ENCODE data around the gene PLEKHA7.
A peak's percentile ranks its signal among the peaks of the same experiment; 100 is the strongest.

The PLEKHA7 gene

DNA sequence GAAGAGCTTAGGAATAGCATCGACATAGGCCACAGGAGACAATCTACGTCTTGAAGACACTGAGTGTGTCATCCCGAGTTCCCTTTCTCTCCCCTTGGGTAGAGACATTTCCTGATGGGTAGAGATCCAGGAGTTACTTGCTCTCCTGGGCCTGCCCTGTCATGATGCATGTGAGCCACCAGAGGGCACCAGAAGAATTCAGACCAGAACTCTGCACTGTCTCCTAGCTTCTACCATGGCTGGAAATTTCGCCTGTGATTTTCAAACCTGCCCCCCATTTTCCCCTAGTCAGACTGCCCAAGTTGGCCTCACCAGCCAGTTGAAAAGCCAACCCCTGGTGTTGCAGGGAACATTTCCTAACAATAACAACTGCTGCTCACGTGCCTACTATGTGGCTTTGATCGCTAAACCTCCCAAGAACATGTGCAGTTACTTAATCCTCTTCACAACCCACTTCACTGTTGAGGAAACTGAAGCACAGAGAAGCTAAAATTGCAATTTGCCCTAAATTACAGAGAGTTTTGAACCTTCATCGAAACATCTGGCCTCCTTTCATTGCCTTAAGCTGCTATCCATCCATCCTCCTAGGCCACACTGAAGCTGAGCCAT is 228.6 kb downstream of the PLEKHA7 start:
- DNase-seq = peak; percentile 6

GRCh38 chr11:16784666-16785065 is 229.5 kb downstream of the PLEKHA7 start:
- DNase-seq = no peak

GRCh38 chr11:16784097-16784496 is 230.1 kb downstream of the PLEKHA7 start:
- no peak for DNase-seq

DNA sequence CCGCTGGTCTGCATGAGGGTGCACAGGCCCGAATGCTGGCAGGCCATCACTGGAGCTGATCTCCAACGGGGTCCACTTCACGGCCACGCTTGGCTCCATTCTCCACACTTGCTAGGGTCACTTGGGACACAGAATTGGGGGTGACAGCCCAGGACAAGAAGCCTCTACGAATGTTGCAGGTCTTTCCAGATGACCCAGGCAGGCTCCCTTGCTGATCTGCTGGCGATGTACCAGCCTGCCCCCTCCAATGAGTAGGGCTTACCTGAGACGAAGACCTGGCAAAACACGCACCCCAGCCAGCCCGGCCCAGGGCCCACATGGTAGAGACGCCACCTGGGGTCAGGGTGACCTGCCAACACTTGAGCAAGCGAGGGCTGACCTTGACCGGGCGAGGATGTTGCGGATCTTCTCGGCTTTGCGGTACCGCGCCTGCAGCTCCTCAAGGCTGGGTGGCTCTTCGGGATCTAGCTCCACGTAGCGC is 230.9 kb downstream of the PLEKHA7 start:
- DNase-seq = no peak

DNA sequence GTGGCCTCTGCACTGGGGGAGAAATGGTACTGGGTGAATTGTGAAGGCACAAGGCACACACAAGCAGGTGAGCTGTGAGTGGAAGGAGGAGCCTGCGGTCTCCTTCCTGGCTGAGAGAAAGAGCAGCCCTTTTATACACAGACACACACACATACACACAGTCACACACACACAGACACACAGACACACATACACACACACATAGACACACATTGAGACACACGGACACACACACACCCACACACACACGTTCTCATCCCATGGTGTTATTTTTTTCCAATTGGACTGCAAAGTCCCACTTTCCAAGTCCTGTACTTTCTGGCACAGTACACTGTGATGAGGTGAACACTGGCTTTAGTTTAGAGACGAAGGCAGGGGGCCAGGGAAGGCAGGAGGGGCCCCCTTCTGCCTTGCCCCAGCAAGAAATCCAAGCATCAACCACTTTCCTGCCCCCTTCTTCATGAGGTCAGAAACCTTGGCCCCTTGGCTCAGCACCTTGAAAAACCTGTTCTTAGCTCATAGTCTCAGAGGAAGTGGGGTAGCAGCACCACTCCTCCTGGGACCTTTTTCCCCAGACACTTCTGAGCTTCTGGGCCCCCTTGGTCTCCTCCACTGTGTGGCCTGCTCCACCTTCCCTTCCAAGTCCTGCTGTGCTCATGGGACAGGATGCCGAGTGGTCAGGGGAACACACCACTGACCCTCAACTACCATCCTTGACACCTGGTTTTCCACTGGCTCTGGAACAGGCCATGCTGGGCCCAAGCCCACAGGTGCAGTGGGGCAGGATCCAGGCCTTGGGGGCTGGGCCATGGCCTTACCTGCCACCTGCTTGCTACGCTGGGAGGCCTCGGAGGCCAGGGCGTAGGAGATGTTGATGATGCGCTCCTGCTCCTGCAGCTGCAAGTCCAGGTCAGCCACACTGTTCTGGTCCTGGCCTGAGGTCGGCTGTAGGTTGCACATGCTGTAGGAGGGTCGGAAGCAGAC is 232.0 kb downstream of the PLEKHA7 start:
- DNase-seq = no peak

DNA sequence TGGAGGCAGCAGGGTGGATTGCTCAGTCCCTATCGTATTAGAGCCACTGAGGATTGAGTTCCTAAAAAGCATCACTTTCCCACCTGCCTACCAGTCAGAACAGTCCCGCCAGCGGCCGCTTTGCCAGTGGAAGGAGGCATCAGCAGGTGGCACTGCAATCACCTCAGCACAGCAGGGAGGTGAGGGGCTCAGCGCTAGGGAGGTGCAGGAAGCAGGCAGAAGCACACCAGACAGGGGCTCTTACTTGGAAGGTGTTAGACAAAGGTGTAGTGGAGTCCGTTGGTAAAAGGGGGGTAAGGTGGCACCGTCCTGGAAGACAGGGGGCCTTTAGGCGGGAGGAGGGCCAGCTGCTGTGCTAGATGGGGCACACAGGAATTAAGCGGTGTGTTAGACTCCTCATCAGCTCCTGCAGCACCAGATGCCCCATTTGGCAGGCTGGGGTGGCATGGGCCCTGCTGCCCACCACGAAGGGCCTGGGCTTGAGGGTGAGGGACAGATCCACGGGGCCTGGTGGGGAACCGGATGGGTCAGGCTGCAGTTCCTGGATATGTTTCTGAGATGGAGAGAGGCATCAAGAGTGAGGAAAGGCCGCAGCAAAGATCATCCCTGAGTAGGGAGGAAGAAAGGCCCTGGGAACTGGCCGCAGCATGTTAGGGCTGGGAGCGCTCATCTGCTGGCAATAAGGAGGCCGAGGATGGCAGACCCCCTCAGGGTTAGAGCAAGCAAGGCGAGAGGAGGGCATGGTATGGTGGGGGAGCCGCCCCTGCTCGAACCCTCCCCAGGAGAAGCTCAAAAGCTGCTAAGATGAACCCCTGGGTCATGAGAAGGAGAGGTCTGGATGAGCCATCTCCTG is 233.3 kb downstream of the PLEKHA7 start:
- no peak for DNase-seq

DNA sequence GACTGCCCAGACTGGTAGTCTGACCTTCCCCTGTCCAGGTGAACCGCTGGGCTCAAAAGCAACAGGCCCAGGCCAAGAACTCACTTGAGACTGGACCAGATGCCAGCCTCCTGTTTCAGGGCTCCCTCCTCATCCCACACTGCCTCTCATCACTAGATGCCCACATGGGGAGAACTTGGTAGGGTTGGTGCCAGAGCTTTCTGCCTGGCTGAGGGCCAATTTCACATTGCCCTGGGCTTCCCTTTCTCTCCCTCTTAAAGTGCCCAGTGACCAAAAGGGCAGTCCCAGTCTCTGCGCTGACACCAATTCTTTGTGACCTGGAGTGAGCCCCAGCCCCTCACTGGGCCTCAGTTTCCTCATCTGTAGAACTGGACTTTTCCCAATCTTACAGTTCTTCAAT is 234.1 kb downstream of the PLEKHA7 start:
- DNase-seq = no peak

- DNase-seq = no peak
Observed at GRCh38 chr11:16779436-16779835, 234.8 kb downstream of the PLEKHA7 start.

- DNase-seq = no peak
Observed at GRCh38 chr11:16778876-16779275, 235.3 kb downstream of the PLEKHA7 start.

- no peak for DNase-seq
Observed at GRCh38 chr11:16778286-16778685, 235.9 kb downstream of the PLEKHA7 start.

GRCh38 chr11:16777613-16777975 is 236.6 kb downstream of the PLEKHA7 start:
- no peak for DNase-seq

DNA sequence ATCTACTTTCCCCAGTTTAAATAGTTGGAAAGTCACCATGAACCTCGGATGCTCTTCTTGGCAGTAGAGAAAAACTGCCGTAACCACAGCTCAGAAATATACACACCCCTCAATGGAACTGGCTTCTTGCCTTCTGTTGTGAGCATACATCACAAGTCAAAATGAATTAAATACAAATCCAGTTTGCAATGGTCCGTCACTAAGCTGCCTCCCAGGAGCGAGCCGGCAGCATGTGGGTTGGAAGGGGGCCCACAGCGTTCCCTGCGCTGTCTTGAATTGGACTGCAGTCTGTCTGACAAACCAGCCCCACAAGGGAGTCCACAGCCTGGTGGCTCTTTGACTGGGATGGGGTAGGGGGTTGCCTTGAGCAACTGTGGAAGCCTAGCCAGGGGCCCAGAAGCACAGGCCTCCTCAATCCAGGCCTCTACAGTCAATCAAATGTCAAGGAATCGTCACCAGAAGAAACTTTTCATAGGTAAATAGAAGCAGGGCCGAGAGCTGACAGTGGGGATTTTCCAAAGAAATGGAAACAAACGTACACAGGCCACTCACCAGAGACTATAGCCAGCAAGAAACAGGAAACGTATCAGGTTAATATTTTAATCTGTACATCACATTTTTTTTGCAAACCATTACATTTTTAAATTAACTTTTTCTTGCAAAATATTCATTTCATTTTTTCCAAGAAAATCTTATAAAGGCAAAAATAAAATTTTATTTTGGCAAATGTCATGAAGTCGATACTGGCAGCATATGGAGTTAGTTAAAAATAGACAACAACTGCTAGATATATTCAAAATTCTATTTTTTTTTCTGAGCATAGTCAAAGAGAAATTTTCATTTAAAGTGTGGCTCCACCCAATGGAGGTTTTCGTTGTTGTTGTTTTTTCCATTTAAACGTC is 237.3 kb downstream of the PLEKHA7 start:
- no peak for DNase-seq

DNA sequence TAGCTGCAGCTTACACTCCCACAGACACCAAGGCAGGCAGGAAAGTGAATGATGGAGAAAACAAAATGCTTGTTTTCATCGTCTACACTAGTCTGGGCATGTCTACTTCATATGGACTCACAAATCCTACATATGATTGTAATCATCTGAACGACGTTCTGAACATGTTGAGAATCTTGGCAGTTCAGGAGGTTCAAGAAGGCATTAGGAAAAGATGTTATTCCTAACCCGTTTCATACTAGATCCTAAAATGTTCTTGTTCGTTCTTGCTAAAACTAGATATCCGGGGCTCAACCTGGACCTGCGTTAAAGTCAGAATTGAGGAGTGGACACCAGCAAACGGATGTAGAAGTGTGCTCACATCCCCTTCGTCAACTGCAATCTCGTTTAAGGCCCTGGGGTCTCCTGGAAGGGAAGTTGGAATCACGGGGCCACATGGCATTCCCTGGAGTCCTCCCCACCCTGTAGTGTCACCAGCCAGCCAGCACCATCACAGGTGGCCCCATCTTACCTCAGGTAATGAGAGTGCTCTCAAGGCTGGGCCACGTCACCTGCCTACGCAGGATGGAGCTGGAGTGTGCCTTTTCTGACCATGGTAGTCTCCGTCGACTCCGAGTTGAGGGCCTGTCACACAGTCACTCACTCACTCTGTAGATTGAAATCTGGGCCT is 238.5 kb downstream of the PLEKHA7 start:
- no peak for DNase-seq

- DNase-seq = no peak
Observed at GRCh38 chr11:16774936-16775613, 239.1 kb downstream of the PLEKHA7 start.

DNA sequence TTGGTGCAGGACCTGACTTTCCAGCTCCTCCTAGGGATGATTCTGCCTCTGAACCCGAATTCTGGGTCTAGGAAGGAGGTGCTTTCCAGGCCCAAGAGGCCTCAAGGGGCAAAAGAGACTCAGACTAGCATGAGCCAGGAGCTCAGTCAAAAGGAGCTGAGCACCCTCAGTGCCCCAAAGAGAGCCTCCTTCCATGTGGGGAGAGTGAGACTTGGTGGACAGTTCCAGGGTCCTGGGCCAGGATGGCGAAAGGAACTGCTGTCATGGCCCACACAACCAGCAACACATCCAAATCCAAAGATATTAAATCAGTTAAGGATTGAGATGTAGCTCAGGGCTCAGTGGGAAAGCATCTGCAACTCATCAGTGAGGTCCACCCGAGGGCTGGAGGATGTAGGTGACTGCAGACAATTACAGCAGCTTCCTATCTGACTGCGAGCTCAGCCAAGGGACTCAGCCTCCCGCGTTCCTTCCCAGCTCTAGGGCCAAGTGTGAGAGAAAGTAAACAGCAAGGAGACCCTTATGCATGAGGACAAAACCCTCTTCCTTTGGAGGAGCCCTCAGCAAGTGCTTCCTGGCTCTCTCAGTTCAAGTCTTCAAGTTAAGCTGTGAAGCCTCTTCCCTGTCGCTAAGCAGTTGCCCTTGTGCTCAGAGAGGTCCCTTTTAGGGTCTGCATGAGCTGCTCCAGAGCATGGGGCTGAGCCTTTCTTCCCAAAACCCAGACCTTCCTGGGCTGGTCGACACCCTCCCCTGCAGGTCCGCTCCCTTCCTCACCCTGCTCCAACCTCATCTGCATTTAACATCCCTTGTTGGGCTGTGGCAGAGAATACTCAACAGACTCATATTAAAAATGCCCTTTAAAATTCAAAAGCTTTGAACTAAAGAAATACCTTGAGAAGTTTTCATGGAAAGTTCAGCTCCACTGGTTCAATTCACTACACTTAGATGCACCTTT is 240.0 kb downstream of the PLEKHA7 start:
- DNase-seq = no peak

DNA sequence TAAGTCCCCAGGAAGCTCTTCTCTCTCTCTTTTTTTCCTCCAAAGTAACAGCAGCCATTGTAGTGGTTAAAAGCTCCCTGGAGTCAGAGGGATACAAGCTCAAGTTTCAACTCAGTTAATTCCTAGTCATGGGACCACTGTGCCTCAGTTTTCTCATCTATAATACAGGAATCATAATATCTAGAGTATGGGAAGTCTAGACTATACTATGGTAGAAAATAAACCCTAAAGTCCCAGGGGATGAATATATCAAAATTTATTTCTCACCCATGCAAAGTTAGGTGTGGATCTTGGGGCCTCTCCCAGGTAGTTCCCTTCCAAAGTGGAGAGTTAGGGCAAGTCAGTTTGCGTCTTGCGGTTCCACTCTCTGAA is 242.1 kb downstream of the PLEKHA7 start:
- no peak for DNase-seq

DNA sequence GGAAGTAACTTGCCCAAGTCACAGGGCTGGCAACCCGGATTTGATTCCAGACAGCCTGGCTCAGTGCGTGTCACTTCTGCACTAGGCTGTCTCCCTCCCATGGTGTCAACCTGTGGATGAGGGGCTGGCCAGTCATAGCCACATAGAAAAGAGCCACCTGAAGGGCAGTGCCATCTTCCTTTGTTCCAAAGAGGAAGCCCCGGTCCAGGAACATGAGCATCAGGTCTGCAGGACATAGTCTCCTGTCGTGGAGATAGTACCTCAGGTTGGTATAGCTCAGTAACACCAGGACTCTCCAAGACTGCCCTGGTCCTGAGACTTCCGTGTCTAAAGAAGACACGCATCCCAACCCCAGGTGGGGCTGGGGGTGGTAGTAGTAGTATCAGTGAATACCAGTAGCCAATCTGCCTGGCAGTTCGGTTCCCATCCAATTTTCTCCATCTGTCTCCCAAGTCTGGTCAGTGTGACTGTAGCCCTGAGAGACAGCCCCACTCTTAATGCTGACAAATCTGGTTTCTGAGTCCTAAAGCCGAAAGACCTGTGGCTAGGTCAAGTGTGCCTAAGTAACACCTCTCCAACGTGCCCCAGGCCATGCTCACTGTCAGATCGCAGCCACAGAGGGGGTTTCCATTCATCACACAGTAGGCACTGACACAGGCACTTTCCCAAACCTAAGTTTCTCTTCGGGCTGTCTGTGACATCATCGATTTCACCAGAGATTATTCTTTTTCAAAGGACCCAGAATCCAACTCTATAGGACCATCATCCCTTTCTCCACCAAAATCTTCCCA is 242.7 kb downstream of the PLEKHA7 start:
- no peak for DNase-seq

GRCh38 chr11:16770016-16770415 is 244.2 kb downstream of the PLEKHA7 start:
- DNase-seq = no peak

DNA sequence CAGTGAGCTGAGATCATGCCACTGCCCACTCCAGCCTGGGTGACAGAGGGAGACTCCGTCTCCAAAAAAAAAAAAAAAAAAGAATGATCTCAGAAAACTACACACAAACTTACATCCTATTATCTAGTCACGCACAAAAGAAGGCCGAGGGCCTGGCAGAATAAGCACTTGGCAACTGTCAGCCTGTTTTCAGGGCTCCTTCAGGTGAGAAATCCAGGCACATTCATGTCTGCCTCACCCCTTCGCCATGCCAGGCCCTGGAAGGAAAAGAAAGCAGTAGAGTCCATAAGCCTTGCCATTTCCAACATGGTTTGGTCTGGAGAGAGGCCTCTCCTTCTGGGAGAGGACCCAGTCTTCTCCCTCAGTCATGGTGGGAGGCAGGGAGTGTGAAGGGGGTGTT is 244.8 kb downstream of the PLEKHA7 start:
- no peak for DNase-seq

Data from NCI-H774 (cell line).